ENCODE results near the gene DNMT3A. TPM values are rescaled to one million over a fixed set of nuclear protein-coding genes. Genes with fewer than 3 reads are reported as not detected.

The DNMT3A gene
- total and polyA plus RNA-seq, 2 donors (not counting 3 experiments of a cell fraction or from before 2014, with no cell fraction given) = 23.3 to 71.7 TPM

GRCh38 chr2:25281941-25282340, 59.8 kb downstream of the DNMT3A start:
- Histone ChIP-seq H3K9me1 (replicated peaks; ENCODE audit: control insufficient read depth, extremely low read depth, insufficient read depth, low read length) (no peaks in the 10 kb centered on the region), H3K27me3 (ENCODE audit: control insufficient read depth in 2 of 2, insufficient read depth in 2 of 2, low read length in 2 of 2) (no peaks in the 10 kb centered on the region), H2AFZ (ENCODE audit: low read depth, low read length) (no peak overlapping the region), H3K4me3 (replicated peaks in 1 of 3; ENCODE audit: insufficient read depth in 1 of 3, low read depth in 1 of 3, low read length in 3 of 3) (no peak overlapping the region), H4K20me1 (replicated peaks; ENCODE audit: control insufficient read depth, extremely low read depth, insufficient read depth, low read length) (no peaks in the 10 kb centered on the region), H3K27ac (ENCODE audit: insufficient read depth, low read depth, low read length) (no peak overlapping the region), H3K36me3 (ENCODE audit: control insufficient read depth in 2 of 2, extremely low read depth in 1 of 2, insufficient read depth in 2 of 2, low read length in 2 of 2) (no peaks in the 10 kb centered on the region), H3K79me2 (ENCODE audit: control insufficient read depth, insufficient read depth, low read length) (no peaks in the 10 kb centered on the region), H3K4me1 (ENCODE audit: control insufficient read depth, extremely low read depth, insufficient read depth, low read length) (peaks cover 16% of the 10 kb centered on the region), H3K9me3 (replicated peaks; ENCODE audit: control insufficient read depth, insufficient read depth, low read length) (no peaks in the 10 kb centered on the region), H3K4me2 (ENCODE audit: insufficient read depth, low read length) (no peak overlapping the region), H3K9ac (replicated peaks; ENCODE audit: extremely low read depth, insufficient read depth, low read length) (no peak overlapping the region)
- no peak for DNase-seq (ENCODE audit: low read depth, low spot score)
- TF ChIP-seq, protein P1, sequence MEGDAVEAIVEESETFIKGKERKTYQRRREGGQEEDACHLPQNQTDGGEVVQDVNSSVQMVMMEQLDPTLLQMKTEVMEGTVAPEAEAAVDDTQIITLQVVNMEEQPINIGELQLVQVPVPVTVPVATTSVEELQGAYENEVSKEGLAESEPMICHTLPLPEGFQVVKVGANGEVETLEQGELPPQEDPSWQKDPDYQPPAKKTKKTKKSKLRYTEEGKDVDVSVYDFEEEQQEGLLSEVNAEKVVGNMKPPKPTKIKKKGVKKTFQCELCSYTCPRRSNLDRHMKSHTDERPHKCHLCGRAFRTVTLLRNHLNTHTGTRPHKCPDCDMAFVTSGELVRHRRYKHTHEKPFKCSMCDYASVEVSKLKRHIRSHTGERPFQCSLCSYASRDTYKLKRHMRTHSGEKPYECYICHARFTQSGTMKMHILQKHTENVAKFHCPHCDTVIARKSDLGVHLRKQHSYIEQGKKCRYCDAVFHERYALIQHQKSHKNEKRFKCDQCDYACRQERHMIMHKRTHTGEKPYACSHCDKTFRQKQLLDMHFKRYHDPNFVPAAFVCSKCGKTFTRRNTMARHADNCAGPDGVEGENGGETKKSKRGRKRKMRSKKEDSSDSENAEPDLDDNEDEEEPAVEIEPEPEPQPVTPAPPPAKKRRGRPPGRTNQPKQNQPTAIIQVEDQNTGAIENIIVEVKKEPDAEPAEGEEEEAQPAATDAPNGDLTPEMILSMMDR (IDR thresholded peaks at IDR 0.05; ENCODE audit: extremely low read depth in 1 of 2, insufficient read depth in 1 of 2, low read depth in 1 of 2, low read length in 2 of 2) = no peak
- no peak for TF ChIP-seq JUN (IDR thresholded peaks at IDR 0.05; ENCODE audit: borderline replicate concordance, insufficient read depth, insufficient read length, low read depth)
- TF ChIP-seq EZH2 (IDR thresholded peaks at IDR 0.05; ENCODE audit: borderline replicate concordance, low read depth, low read length, severe bottlenecking) = no peak
- no peak for TF ChIP-seq MAX (IDR thresholded peaks at IDR 0.05; ENCODE audit: insufficient read depth, insufficient read length)
- TF ChIP-seq GATA2 (IDR thresholded peaks at IDR 0.05; ENCODE audit: insufficient read depth, insufficient read length, low read depth, low read length) = no peak
- TF ChIP-seq POLR2A (IDR thresholded peaks at IDR 0.05; ENCODE audit: low read depth, low read length) = no peak
- FAIRE-seq = no peak
- POLR2A ChIA-PET = no interaction called here
- dilution Hi-C loops (cut with MboI; ENCODE audit: extremely low pct_ligation_motif_present, low sequenced_read_pairs) = no loop called here
- CTCF ChIA-PET = interaction anchor here (6.2 kb wide), 1 partner anchor 11 kb away, joined by 59 read pairs; no protein-coding TSS in a partner anchor
- intact Hi-C loops (cut with micrococcal nuclease) = no loop called here
- BruUV-seq (replicated peaks) = no TSS peak
